Spleen (tissue), 11 donors: ENCODE data around the gene SLC5A2. TPM values are rescaled to one million over a fixed set of nuclear protein-coding genes. Genes with fewer than 3 reads are reported as not detected.
"Not testable (repeated sequence)": the region's sequence is repeated elsewhere in the genome, so short reads cannot be mapped to it uniquely, and the experiment has no call there.

Experiments
- DNase-seq: peaks from one replicate; pipeline ENCODE4 v3.0.0-alpha.2; 2020
- H3K27ac ChIP-seq, 8 donors: fragments of 200-600 bp; sonication (generic) in 7 of 8; 1 replicate in 4 of 8; 2 replicates in 4 of 8; pipeline versions ENCODE4 v1.5.0 to v1.8.0; 2016 to 2021; ENCODE audit warnings: inconsistent platforms in 4 of 8, mild to moderate bottlenecking in 4 of 8, moderate library complexity in 1 of 8
- H3K27me3 ChIP-seq, 7 donors: fragments of 200-600 bp; sonication (generic) in 6 of 7; replicated peaks in 1 of 7; 1 replicate in 4 of 7; 2 replicates in 3 of 7; pipeline versions ENCODE4 v1.5.0 to v1.8.0; 2016 to 2021; ENCODE audit warnings: inconsistent platforms in 3 of 7, mild to moderate bottlenecking in 1 of 7
- H3K36me3 ChIP-seq, 6 donors: fragments of 200-600 bp; sonication (generic) in 5 of 6; 1 replicate in 4 of 6; 2 replicates in 2 of 6; pipeline versions ENCODE4 v1.5.0 to v1.8.0; 2016 to 2021; ENCODE audit warnings: inconsistent platforms in 2 of 6
- H3K4me1 ChIP-seq, 6 donors: fragments of 200-600 bp; sonication (generic) in 5 of 6; 1 replicate in 3 of 6; 2 replicates in 3 of 6; pipeline versions ENCODE4 v1.5.0 to v1.8.0; 2016 to 2021; ENCODE audit warnings: inconsistent platforms in 3 of 6
- H3K4me3 ChIP-seq, 8 donors: fragments of 200-600 bp; sonication (generic) in 7 of 8; 1 replicate in 4 of 8; 2 replicates in 4 of 8; pipeline versions ENCODE4 v1.5.0 to v1.8.0; 2016 to 2021; ENCODE audit warnings: inconsistent platforms in 4 of 8, mild to moderate bottlenecking in 4 of 8, moderate library complexity in 2 of 8
- H3K9me3 ChIP-seq, 8 donors: fragments of 200-600 bp; sonication (generic) in 7 of 8; 1 replicate in 4 of 8; 2 replicates in 4 of 8; pipeline versions ENCODE4 v1.5.0 to v1.8.0; 2016 to 2021; ENCODE audit warnings: inconsistent platforms in 4 of 8
- POLR2A ChIP-seq, 3 donors: fragments of 450-650 bp; IDR thresholded peaks; one replicate each; pipeline ENCODE4 v1.5.1; 2017; ENCODE audit warnings: antibody characterized with exemption in 3 of 3, mild to moderate bottlenecking in 1 of 3
- POLR2AphosphoS5 ChIP-seq, 3 donors: sonication (generic); formaldehyde crosslinking; IDR thresholded peaks; one replicate each; pipeline ENCODE4 v1.5.1; 2017; ENCODE audit warnings: antibody characterized with exemption in 3 of 3
- WGBS, 5 donors: extraction: QIAGEN DNeasy Blood & Tissue Kit in 3 of 5; methylation state at CpG; one replicate each; pipeline versions ENCODE4 v1.1.5 to v1.1.7; 2013 to 2018; 5-methylcytosine and 5-hydroxymethylcytosine counted together
- intact Hi-C: fragments of 100-400 bp; cut with DNase I; formaldehyde crosslinking; loops from one replicate; pipeline ENCODE4 v1.15.0; 2023; ENCODE audit warnings: low total_unique reads
- polyA plus RNA-seq, 3 donors: library from polyadenylated mRNA; stranded (reverse); fragments of 200-250 nt; gene quantifications; one replicate each; pipeline ENCODE4 v1.2.1, GENCODE V29; 2013
- total RNA-seq, 7 donors: library from RNA; depleted of rRNA in 3 of 7; stranded (reverse); fragments of >200 nt in 3 of 7; fragmentation: NEBNext Ultra II Directional in 4 of 7; extraction: Animal tissue kit (Norgen Biotek cat#: 25700) in 4 of 7; gene quantifications; one replicate each; pipeline versions ENCODE4 v1.1.0 to v1.2.1, GENCODE V29; 2016 to 2021
- TF ChIP-seq, protein P1 (sequence below), 11 experiments: fragments of 200-600 bp in 7 of 11; fragments of 450-650 bp in 4 of 11; sonication (generic) in 4 of 11; IDR thresholded peaks in 8 of 11; conservative IDR thresholded peaks in 3 of 11; 1 replicate in 7 of 11; 2 replicates in 4 of 11; pipeline versions ENCODE4 v1.4.0 to v1.8.0; 2016 to 2021; ENCODE audit warnings: antibody characterized with exemption in 11 of 11, inconsistent platforms in 4 of 11, mild to moderate bottlenecking in 1 of 11
- donor health status: healthy with polysubstance abuse.
- donor health status: DM: no; HTN: no; CAD: no; lungs with moderate emphysema.
- donor health status: DM: no; HTN: no; CAD: no.
- donor health status: Bipolar disorder and iron deficiency.
- donor health status: healthy.
- donor health status: DM: no; HTN: no; CAD: no.
- donor health status: DM: yes; HTN: yes; CAD: no.

SLC5A2 gene
- total and polyA plus RNA-seq, 10 donors = 0.17 to 2.3 (median 1.2) TPM; not detected in 3

GRCh38 chr16:31519759-31520431, 37.0 kb downstream of the SLC5A2 start:
- no peak for DNase-seq
- Histone ChIP-seq H3K4me1 (no peaks in the 10 kb centered on the region), H3K9me3 (peaks cover 0 to 13% (median 0%) of the 10 kb centered on the region in 8 donors), H3K27me3 (no peaks in the 10 kb centered on the region), H3K27ac (no peak overlapping the region), H3K4me3 (no peak overlapping the region), H3K36me3 (no peaks in the 10 kb centered on the region)
- intact Hi-C loops = no loop called here
- TF ChIP-seq POLR2AphosphoS5 (IDR thresholded peaks at IDR 0.05) = no peak
- TF ChIP-seq, protein P1, sequence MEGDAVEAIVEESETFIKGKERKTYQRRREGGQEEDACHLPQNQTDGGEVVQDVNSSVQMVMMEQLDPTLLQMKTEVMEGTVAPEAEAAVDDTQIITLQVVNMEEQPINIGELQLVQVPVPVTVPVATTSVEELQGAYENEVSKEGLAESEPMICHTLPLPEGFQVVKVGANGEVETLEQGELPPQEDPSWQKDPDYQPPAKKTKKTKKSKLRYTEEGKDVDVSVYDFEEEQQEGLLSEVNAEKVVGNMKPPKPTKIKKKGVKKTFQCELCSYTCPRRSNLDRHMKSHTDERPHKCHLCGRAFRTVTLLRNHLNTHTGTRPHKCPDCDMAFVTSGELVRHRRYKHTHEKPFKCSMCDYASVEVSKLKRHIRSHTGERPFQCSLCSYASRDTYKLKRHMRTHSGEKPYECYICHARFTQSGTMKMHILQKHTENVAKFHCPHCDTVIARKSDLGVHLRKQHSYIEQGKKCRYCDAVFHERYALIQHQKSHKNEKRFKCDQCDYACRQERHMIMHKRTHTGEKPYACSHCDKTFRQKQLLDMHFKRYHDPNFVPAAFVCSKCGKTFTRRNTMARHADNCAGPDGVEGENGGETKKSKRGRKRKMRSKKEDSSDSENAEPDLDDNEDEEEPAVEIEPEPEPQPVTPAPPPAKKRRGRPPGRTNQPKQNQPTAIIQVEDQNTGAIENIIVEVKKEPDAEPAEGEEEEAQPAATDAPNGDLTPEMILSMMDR (IDR thresholded peaks at IDR 0.05 in 8 of 11, conservative IDR thresholded peaks at IDR 0.05 in 3 of 11) = no peak
- no peak for TF ChIP-seq POLR2A (IDR thresholded peaks at IDR 0.05)
- WGBS, 5 donors = 81 to 95% (median 92%) methylated on average over 2 of the region's 2 CpGs

- TF ChIP-seq POLR2A (IDR thresholded peaks at IDR 0.05) (no peak), POLR2AphosphoS5 (IDR thresholded peaks at IDR 0.05) (no peak)
- TF ChIP-seq, protein P1 (IDR thresholded peaks at IDR 0.05 in 8 of 11, conservative IDR thresholded peaks at IDR 0.05 in 3 of 11) = no peak
- DNase-seq = no peak
- Histone ChIP-seq H3K27ac (no peak overlapping the region), H3K9me3 (peaks cover 0 to 13% (median 0%) of the 10 kb centered on the region in 8 donors), H3K36me3 (no peaks in the 10 kb centered on the region), H3K4me1 (no peaks in the 10 kb centered on the region), H3K27me3 (peaks cover 0 to 1% (median 0%) of the 10 kb centered on the region in 7 donors), H3K4me3 (no peak overlapping the region)
- intact Hi-C loops = no loop called here
- 71 to 96% (median 78%) methylated on average over 3 of the region's 3 CpGs for WGBS, 5 donors
These were observed 38.4 kb downstream of the SLC5A2 start for GRCh38 chr16:31521368-31521767.

- Histone ChIP-seq H3K27ac (no peak overlapping the region), H3K27me3 (peaks cover 0 to 8% (median 0%) of the 10 kb centered on the region in 7 donors), H3K9me3 (peaks cover 0 to 10% (median 0%) of the 10 kb centered on the region in 8 donors), H3K4me1 (no peaks in the 10 kb centered on the region), H3K4me3 (no peak overlapping the region), H3K36me3 (no peaks in the 10 kb centered on the region)
- intact Hi-C loops = no loop called here
- TF ChIP-seq, protein P1 (IDR thresholded peaks at IDR 0.05 in 8 of 11, conservative IDR thresholded peaks at IDR 0.05 in 3 of 11) = no peak
- TF ChIP-seq POLR2AphosphoS5 (IDR thresholded peaks at IDR 0.05) (no peak), POLR2A (IDR thresholded peaks at IDR 0.05) (no peak)
- DNase-seq = no peak
- 88 to 94% (median 92%) methylated on average over 6 of the region's 6 CpGs for WGBS, 5 donors
These were observed 39.1 kb downstream of the SLC5A2 start for GRCh38 chr16:31522071-31522470.

DNA sequence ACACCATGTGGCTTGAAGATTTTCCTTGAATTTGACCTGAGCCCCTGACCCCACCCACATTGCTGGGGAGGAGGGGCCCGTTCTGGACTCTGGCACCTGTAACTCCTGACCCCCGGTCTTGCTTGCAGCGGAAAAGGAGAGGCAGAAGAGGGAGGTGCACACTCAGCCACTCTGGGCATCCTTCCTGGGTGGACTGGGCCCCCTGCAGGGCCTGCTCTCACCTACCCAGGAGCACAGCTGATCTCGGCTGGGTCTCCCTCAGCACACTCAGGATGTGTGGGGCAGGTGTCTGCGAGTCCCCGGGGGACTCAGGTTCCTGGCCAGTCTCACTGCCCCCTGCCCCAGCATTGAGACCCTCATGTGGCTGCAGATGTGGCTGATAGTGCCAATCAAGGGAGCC, 40.8 kb downstream of the SLC5A2 start:
- H3K4me1 ChIP-seq, H3K4me3 ChIP-seq, H3K27ac ChIP-seq, H3K9me3 ChIP-seq, H3K36me3 ChIP-seq, DNase-seq, intact Hi-C loops: not testable (repeated sequence)
- H3K27me3 ChIP-seq = peaks cover 0 to 25% (median 7%) of the 10 kb centered on the region in 7 donors
- 78 to 90% (median 82%) methylated on average over 3 to 4 of the region's 6 CpGs; no CpG with 5 or more reads in 1 of the 5 donors for WGBS, 5 donors
